ENCODE results near the gene ZNF550.

DNA sequence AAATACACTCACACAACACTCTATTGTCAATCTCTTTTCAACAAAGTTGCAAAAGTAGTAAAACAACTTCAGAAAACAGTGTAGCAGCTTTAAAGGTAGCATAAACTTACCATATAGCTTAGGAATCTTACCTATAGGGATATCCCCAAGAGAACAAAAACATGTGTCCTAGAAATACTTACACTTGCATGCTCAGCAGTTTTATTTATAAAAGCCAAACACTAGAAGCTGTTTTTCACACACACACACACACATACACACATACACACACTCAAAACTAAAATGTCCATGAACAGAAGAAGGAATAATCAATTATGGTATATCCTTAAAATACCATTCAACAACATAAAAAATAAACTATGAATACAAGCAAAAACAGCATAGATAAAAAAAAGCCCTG, 48.2 kb downstream of the ZNF550 start:
- no peak for TF ChIP-seq POLR2A (IDR thresholded peaks at IDR 0.05)
- TF ChIP-seq, protein P1, sequence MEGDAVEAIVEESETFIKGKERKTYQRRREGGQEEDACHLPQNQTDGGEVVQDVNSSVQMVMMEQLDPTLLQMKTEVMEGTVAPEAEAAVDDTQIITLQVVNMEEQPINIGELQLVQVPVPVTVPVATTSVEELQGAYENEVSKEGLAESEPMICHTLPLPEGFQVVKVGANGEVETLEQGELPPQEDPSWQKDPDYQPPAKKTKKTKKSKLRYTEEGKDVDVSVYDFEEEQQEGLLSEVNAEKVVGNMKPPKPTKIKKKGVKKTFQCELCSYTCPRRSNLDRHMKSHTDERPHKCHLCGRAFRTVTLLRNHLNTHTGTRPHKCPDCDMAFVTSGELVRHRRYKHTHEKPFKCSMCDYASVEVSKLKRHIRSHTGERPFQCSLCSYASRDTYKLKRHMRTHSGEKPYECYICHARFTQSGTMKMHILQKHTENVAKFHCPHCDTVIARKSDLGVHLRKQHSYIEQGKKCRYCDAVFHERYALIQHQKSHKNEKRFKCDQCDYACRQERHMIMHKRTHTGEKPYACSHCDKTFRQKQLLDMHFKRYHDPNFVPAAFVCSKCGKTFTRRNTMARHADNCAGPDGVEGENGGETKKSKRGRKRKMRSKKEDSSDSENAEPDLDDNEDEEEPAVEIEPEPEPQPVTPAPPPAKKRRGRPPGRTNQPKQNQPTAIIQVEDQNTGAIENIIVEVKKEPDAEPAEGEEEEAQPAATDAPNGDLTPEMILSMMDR (IDR thresholded peaks at IDR 0.05), result no peak
- TF ChIP-seq POLR2AphosphoS5 (IDR thresholded peaks at IDR 0.05; ENCODE audit: insufficient read depth in 1 of 2, low read depth in 1 of 2), result no peak
